NK-92 (cell line): Measurements from ENCODE around the gene BCL7B.
"Not testable (repeated sequence)": the region's sequence is repeated elsewhere in the genome, so short reads cannot be mapped to it uniquely, and the experiment has no call there.

Source experiments
- DNase-seq: peaks from one replicate; lab custom pipeline; 2025; ENCODE audit not compliant: unreplicated experiment; lab: John Stamatoyannopoulos, UW

The BCL7B gene

GRCh38 chr7:73537051-73537450 is 20.4 kb downstream of the BCL7B start:
- no peak for DNase-seq

- no peak for DNase-seq
Observed at GRCh38 chr7:73536479-73536878, 21.0 kb downstream of the BCL7B start.

GRCh38 chr7:73535918-73536317 is 21.6 kb downstream of the BCL7B start:
- not testable (repeated sequence) for DNase-seq

GRCh38 chr7:73533742-73534141 is 23.7 kb downstream of the BCL7B start:
- DNase-seq = no peak

- no peak for DNase-seq
Observed at GRCh38 chr7:73532224-73532623, 25.3 kb downstream of the BCL7B start.

- DNase-seq = no peak
Observed at GRCh38 chr7:73530800-73531199, 26.7 kb downstream of the BCL7B start.

- no peak for DNase-seq
Observed at GRCh38 chr7:73526896-73527821, 30.3 kb downstream of the BCL7B start.

- not testable (repeated sequence) for DNase-seq
Observed at GRCh38 chr7:73526158-73526494, 31.4 kb downstream of the BCL7B start.

GRCh38 chr7:73522105-73522872 is 35.2 kb downstream of the BCL7B start, which contains the start of gene BAZ1B:
Gene BAZ1B (minus strand): TSS chr7:73522293. CDS start chr7:73521933, 360 bp downstream.
- peak; percentile 67 for DNase-seq

- no peak for DNase-seq
Observed at GRCh38 chr7:73521636-73522104, 35.8 kb downstream of the BCL7B start.

GRCh38 chr7:73520673-73521635 is 36.5 kb downstream of the BCL7B start:
- no peak for DNase-seq

GRCh38 chr7:73519867-73520672 is 37.4 kb downstream of the BCL7B start:
- DNase-seq = no peak

GRCh38 chr7:73518470-73518869 is 39.0 kb downstream of the BCL7B start:
- no peak for DNase-seq

- DNase-seq = no peak
Observed at GRCh38 chr7:73517241-73517995, 40.1 kb downstream of the BCL7B start.

- DNase-seq = no peak
Observed at GRCh38 chr7:73515178-73515577, 42.3 kb downstream of the BCL7B start.

- DNase-seq = no peak
Observed at GRCh38 chr7:73512018-73512780, 45.3 kb downstream of the BCL7B start.

- no peak for DNase-seq
Observed at GRCh38 chr7:73509463-73509862, 48.0 kb downstream of the BCL7B start.

- DNase-seq = no peak
Observed at GRCh38 chr7:73507556-73507955, 49.9 kb downstream of the BCL7B start.
